Smooth muscle cell (in vitro differentiated cells): ENCODE measurements around the gene BCAR1. TPM values are rescaled to one million over a fixed set of nuclear protein-coding genes. Genes with fewer than 3 reads are reported as not detected.

Experiments
- DNase-seq: peaks from one replicate; lab custom pipeline; 2025; ENCODE audit not compliant: unreplicated experiment; lab: John Stamatoyannopoulos, UW
- H2AFZ ChIP-seq: fragments of 200-600 bp; sonication (generic); 2 replicates; pipeline ENCODE4 v1.6.0; 2016; ENCODE audit warnings: antibody characterized with exemption, low read depth, mild to moderate bottlenecking
- H3F3A ChIP-seq: fragments of 200-600 bp; sonication (generic); 2 replicates; pipeline ENCODE4 v1.6.0; 2017; ENCODE audit warnings: antibody characterized with exemption, low read depth
- H3K27ac ChIP-seq: fragments of 200-600 bp; sonication (generic); 2 replicates; pipeline ENCODE4 v1.5.1; 2016; ENCODE audit warnings: low read depth, mild to moderate bottlenecking
- H3K27me3 ChIP-seq: fragments of 200-600 bp; sonication (generic); 2 replicates; pipeline ENCODE4 v1.6.1; 2016; ENCODE audit warnings: low read depth, mild to moderate bottlenecking
- H3K36me3 ChIP-seq: fragments of 200-600 bp; sonication (generic); 2 replicates; pipeline ENCODE4 v1.5.1; 2016; ENCODE audit warnings: low read depth
- H3K4me1 ChIP-seq: fragments of 200-600 bp; sonication (generic); 2 replicates; pipeline ENCODE4 v1.5.1; 2016; ENCODE audit warnings: low read depth
- H3K4me2 ChIP-seq: fragments of 200-600 bp; sonication (generic); 2 replicates; pipeline ENCODE4 v1.6.0; 2016; ENCODE audit warnings: mild to moderate bottlenecking
- H3K4me3 ChIP-seq: fragments of 200-600 bp; sonication (generic); 2 replicates; pipeline ENCODE4 v1.5.1; 2016; ENCODE audit warnings: mild to moderate bottlenecking
- H3K79me2 ChIP-seq: fragments of 200-600 bp; sonication (generic); 2 replicates; pipeline ENCODE4 v1.6.0; 2016; ENCODE audit warnings: low read depth, mild to moderate bottlenecking
- H3K9ac ChIP-seq: fragments of 200-600 bp; sonication (generic); 2 replicates; pipeline ENCODE4 v1.6.0; 2016; ENCODE audit warnings: low read depth
- H3K9me3 ChIP-seq: fragments of 200-600 bp; sonication (generic); replicated peaks from 2 replicates; pipeline ENCODE4 v1.5.1; 2016; ENCODE audit warnings: low read depth
- H4K20me1 ChIP-seq: fragments of 200-600 bp; sonication (generic); 2 replicates; pipeline ENCODE4 v1.6.0; 2016; ENCODE audit warnings: low read depth
- CTCF ChIP-seq: fragments of 200-600 bp; sonication (generic); IDR thresholded peaks from 2 replicates; pipeline ENCODE4 v1.5.1; 2017; ENCODE audit warnings: borderline replicate concordance, mild to moderate bottlenecking, antibody characterized with exemption; ENCODE audit not compliant: insufficient read depth, poor library complexity, severe bottlenecking
- WGBS: methylation state at CpG from one replicate; pipeline ENCODE4 v1.1.7; 2016; ENCODE audit warnings: low lambda C conversion rate; 5-methylcytosine and 5-hydroxymethylcytosine counted together
- polyA plus RNA-seq: library from polyadenylated mRNA; unstranded; fragments of >200 nt; fragmentation: Nextera tagmentation; extraction: Ambion mirVana; gene quantifications from 2 replicates; pipeline ENCODE4 v1.2.1, GENCODE V29; 2016
- total RNA-seq: library from RNA; depleted of rRNA; stranded (reverse); fragments of >200 nt; gene quantifications from 2 replicates; pipeline ENCODE4 v1.2.3, GENCODE V29; 2014

The BCAR1 gene
- total and polyA plus RNA-seq, 2 experiments from 2014 or later = 49.4 to 117 TPM

DNA sequence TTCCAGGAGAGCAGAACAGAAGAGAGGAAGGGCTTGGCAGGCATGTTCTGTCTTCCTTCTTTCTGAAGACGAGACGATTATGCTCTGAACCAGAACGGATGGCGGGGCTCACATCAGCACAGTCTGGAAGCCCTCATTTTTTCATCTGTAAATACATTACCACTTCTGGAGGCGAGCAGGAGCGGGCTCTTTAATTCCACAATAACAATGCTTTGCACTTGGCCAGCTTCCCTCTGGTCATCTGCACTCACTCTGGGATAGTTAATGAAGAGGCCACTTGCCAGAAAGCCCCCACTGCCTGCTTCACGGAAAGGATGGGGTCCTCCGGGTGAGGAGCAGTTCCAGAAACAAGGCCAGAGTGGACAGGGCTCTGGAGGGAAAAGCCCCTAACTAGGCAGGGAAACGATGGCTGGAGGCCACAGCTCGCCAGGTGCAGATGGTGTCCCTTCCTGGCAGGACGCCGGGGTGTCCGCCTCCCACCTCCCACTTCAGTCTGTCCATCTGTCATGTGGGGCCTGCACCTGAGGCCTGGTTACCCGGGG lies 13.1 kb upstream of the BCAR1 start:
- Histone ChIP-seq H3K79me2 (peaks cover 66% of the 10 kb centered on the region), H3K4me2 (peak overlapping the region; percentile 99), H2AFZ (no peak overlapping the region), H3K4me1 (peaks cover 33% of the 10 kb centered on the region), H3K36me3 (no peaks in the 10 kb centered on the region), H3K9ac (peak overlapping the region; percentile 97), H3K27ac (peak overlapping the region; percentile 85), H3K4me3 (peak overlapping the region; percentile 99), H3F3A (no peaks in the 10 kb centered on the region), H4K20me1 (peaks cover 55% of the 10 kb centered on the region), H3K9me3 (no peaks in the 10 kb centered on the region), H3K27me3 (no peaks in the 10 kb centered on the region)
- DNase-seq = no peak
- TF ChIP-seq CTCF = no peak
- 44% methylated on average over 14 of the region's 14 CpGs for WGBS

- H3K9ac ChIP-seq = peak overlapping the region; percentile 97
- no peak overlapping the region for H2AFZ ChIP-seq
- no peaks in the 10 kb centered on the region for H3F3A ChIP-seq
- H3K4me1 ChIP-seq = peaks cover 33% of the 10 kb centered on the region
- no peaks in the 10 kb centered on the region for H3K36me3 ChIP-seq
- peaks cover 60% of the 10 kb centered on the region for H4K20me1 ChIP-seq
- peak overlapping the region; percentile 99 for H3K4me2 ChIP-seq
- H3K79me2 ChIP-seq = peaks cover 71% of the 10 kb centered on the region
- H3K27me3 ChIP-seq = no peaks in the 10 kb centered on the region
- peak overlapping the region; percentile 99 for H3K4me3 ChIP-seq
- peak overlapping the region; percentile 85 for H3K27ac ChIP-seq
- 39% methylated on average over 8 of the region's 8 CpGs for WGBS
- H3K9me3 ChIP-seq = no peaks in the 10 kb centered on the region
- no peak for DNase-seq
- TF ChIP-seq CTCF = no peak
Measured at GRCh38 chr16:75263963-75264445, 12.6 kb upstream of the BCAR1 start.

GRCh38 chr16:75263291-75263962 lies 12.0 kb upstream of the BCAR1 start:
- Histone ChIP-seq H3K4me2 (peak overlapping the region; percentile 99), H3K9ac (peak overlapping the region; percentile 3), H3K27me3 (no peaks in the 10 kb centered on the region), H3K4me1 (peaks cover 33% of the 10 kb centered on the region), H3F3A (no peaks in the 10 kb centered on the region), H2AFZ (no peak overlapping the region), H4K20me1 (peaks cover 66% of the 10 kb centered on the region), H3K27ac (peak overlapping the region; percentile 85), H3K4me3 (peak overlapping the region; percentile 99), H3K36me3 (no peaks in the 10 kb centered on the region), H3K79me2 (peaks cover 77% of the 10 kb centered on the region), H3K9me3 (no peaks in the 10 kb centered on the region)
- DNase-seq = no peak
- no peak for TF ChIP-seq CTCF
- 80% methylated on average over 14 of the region's 14 CpGs for WGBS

DNA sequence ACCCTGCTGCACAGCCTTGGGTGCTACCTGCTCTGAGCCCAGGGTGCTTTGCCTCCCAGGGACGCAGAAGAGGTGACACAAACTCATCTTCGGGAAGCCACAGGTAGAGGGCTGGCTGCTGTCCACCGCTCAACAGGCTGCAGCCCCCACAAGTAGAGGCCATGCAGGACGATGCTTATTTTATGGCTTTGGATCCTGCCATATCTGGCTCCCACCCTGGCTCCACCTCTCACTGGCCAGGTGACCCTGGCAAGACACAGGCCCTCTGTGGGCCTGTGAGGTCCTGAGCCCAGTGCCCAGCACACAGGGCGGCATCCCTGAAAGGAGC lies 11.3 kb upstream of the BCAR1 start:
- 82% methylated on average over 5 of the region's 5 CpGs for WGBS
- H3K27me3 ChIP-seq = no peaks in the 10 kb centered on the region
- H3K4me1 ChIP-seq = peaks cover 33% of the 10 kb centered on the region
- no peak overlapping the region for H3K4me3 ChIP-seq
- H3K4me2 ChIP-seq = peak overlapping the region; percentile 99
- no peaks in the 10 kb centered on the region for H3K36me3 ChIP-seq
- TF ChIP-seq CTCF = no peak
- peak overlapping the region; percentile 3 for H3K9ac ChIP-seq
- no peaks in the 10 kb centered on the region for H3F3A ChIP-seq
- H3K79me2 ChIP-seq = peaks cover 84% of the 10 kb centered on the region
- DNase-seq = no peak
- peaks cover 73% of the 10 kb centered on the region for H4K20me1 ChIP-seq
- no peaks in the 10 kb centered on the region for H3K9me3 ChIP-seq
- H3K27ac ChIP-seq = no peak overlapping the region
- H2AFZ ChIP-seq = no peak overlapping the region
